ENCODE measurements around the gene LZTS3. TPM values are rescaled to one million over a fixed set of nuclear protein-coding genes. Genes with fewer than 3 reads are reported as not detected.

Gene LZTS3
- total RNA-seq, 4 donors from 2014 or later: 8.3 to 20.0 (median 15.3) TPM

DNA sequence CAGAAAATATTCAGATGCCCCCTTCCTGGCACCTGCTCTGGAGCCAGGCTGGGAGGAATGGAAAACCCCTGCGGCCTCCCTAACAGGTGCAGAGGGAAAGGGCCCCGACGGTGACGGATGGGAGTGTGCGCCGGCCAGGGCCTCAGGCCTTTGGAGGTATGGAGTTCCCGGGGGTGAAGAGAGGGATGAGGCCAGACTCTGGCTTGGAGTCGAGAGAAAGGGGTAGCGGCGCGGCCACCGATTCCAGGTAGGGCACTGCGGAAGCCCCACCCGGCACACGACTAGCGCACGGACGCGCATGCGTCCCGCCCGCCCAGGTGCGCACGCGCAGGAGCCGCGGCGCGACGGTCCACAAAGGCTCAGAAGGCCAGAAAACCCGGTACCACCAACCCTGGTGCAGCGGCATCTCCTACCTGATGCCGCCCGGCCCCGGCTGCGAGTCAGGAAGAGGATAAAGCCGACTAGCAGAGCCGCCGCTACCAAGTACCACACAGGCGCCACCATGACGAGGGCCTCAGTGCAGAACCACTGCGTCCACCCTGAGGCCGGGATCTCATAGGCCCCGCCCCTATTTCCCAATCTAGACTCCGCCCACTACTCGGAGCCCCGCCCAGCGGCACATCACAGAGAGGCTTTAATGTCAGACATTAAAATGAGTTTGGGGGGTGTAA lies 30.9 kb upstream of the LZTS3 start, which contains the start of gene DDRGK1:
DDRGK1 (minus strand) TSS at position 559 of the 671 bp plus-strand sequence; CDS start at position 504, 55 bp downstream.
- 0% methylated on average over 13 of the region's 48 CpGs for WGBS
- H3K36me3 ChIP-seq: peaks cover 18 to 38% (median 29%) of the 10 kb centered on the region in 4 donors
- intact Hi-C loops (cut with DNase I): no loop called here

DNA sequence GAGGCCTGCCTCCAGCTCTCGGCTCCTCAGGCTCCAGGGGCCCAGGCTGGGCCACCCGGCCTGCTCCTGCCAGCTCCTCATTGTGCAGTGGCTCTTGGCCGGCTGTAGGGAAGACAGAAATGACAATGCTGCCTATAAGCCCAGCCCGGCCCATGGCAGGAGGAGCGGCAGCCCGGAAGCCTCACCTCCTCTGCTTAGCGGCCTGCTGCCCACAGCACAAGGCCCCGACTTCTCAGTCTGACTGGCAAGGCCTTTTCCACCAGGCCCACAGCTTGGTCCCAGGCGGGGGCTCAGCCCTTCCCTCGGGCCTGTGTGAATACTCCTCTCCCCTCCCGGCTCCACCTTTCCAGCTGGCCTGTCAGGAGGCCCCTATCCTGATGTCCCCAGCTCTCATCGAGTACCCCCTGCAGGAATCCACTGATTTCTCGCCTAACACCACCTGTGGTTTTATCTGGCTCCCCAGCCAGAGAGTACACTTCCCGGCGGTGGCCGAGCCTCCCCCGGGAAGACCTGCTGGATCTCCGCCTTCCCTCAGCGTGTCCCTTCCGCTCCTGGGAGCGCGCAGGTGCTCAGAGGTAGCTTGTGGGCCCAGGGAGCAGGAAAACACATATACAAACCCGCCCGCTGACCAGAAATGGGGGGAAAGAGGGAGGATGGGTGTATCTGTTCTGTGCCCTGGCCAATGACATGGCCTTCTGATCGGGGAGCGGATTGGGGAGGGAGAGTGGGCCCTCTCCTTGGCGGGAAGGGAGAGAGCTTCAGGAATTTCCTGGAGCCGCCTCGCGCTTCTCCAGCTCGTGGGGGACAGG lies 30.2 kb upstream of the LZTS3 start:
- 16% methylated on average over 22 of the region's 31 CpGs for WGBS

More for the DNA sequence above, 30.9 kb upstream of the LZTS3 start, which contains the start of gene DDRGK1:
- H3K4me3 ChIP-seq: peak within 1 kb of the TSS; percentile 71 to 94 (median 88)
- H3K27ac ChIP-seq (replicated peaks in 1 of 4): peak within 1 kb of the TSS; percentile 86 to 92 (median 90)
- no peaks in the 10 kb centered on the region for H3K9me3 ChIP-seq
- TF ChIP-seq POLR2AphosphoS5 (IDR thresholded peaks at IDR 0.05): peak; percentile 77 to 94
- TF ChIP-seq POLR2A (IDR thresholded peaks at IDR 0.05; ENCODE audit: low read depth): peak; percentile 52
- TF ChIP-seq, protein P1, sequence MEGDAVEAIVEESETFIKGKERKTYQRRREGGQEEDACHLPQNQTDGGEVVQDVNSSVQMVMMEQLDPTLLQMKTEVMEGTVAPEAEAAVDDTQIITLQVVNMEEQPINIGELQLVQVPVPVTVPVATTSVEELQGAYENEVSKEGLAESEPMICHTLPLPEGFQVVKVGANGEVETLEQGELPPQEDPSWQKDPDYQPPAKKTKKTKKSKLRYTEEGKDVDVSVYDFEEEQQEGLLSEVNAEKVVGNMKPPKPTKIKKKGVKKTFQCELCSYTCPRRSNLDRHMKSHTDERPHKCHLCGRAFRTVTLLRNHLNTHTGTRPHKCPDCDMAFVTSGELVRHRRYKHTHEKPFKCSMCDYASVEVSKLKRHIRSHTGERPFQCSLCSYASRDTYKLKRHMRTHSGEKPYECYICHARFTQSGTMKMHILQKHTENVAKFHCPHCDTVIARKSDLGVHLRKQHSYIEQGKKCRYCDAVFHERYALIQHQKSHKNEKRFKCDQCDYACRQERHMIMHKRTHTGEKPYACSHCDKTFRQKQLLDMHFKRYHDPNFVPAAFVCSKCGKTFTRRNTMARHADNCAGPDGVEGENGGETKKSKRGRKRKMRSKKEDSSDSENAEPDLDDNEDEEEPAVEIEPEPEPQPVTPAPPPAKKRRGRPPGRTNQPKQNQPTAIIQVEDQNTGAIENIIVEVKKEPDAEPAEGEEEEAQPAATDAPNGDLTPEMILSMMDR (IDR thresholded peaks at IDR 0.05): no peak
- TF ChIP-seq EP300 (IDR thresholded peaks at IDR 0.05): no peak
- peaks cover 16 to 33% (median 27%) of the 10 kb centered on the region in 4 donors for H3K4me1 ChIP-seq
- DNase-seq (ENCODE audit: extremely low spot score): peak; percentile 98
- H3K27me3 ChIP-seq: no peaks in the 10 kb centered on the region

DNA sequence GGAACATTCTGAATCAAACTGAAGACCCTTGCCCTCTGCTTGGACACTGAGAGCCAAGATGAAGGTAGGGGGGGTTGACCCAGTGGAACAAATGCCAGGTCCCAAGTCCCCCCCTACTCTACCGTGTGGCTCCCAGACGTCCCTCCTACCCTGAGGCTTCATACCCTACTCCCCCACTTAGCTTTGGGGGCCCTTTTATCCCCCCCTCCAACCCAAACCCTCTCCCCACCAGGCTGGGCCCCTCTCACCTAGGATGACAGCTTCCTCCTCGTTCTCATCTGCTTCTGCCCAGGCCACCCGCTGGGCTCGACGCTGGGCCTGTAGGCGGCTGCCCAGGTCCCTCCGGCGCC lies 29.6 kb upstream of the LZTS3 start:
- no peak for DNase-seq (ENCODE audit: extremely low spot score)
- intact Hi-C loops (cut with DNase I): no loop called here
- TF ChIP-seq POLR2A (IDR thresholded peaks at IDR 0.05; ENCODE audit: low read depth): no peak
- TF ChIP-seq POLR2AphosphoS5 (IDR thresholded peaks at IDR 0.05): no peak
- no peak for TF ChIP-seq EP300 (IDR thresholded peaks at IDR 0.05)
- TF ChIP-seq, protein P1 (IDR thresholded peaks at IDR 0.05): no peak
- Histone ChIP-seq H3K4me1 (peaks cover 11 to 24% (median 17%) of the 10 kb centered on the region in 4 donors), H3K27me3 (no peaks in the 10 kb centered on the region), H3K36me3 (peaks cover 25 to 51% (median 36%) of the 10 kb centered on the region in 4 donors), H3K27ac (replicated peaks in 1 of 4) (peak overlapping the region; percentile 86 to 92 (median 90)), H3K9me3 (no peaks in the 10 kb centered on the region), H3K4me3 (peak overlapping the region; percentile 71 to 94 (median 88))
- WGBS: 62% methylated on average over 9 of the region's 9 CpGs

More for the DNA sequence above, 30.2 kb upstream of the LZTS3 start:
- TF ChIP-seq, protein P1 (IDR thresholded peaks at IDR 0.05): no peak
- TF ChIP-seq EP300 (IDR thresholded peaks at IDR 0.05) (no peak), POLR2A (IDR thresholded peaks at IDR 0.05; ENCODE audit: low read depth) (no peak), POLR2AphosphoS5 (IDR thresholded peaks at IDR 0.05) (no peak)
- H3K36me3 ChIP-seq: peaks cover 25 to 46% (median 35%) of the 10 kb centered on the region in 4 donors
- H3K9me3 ChIP-seq: no peaks in the 10 kb centered on the region
- DNase-seq (ENCODE audit: extremely low spot score): no peak
- H3K4me3 ChIP-seq: peak overlapping the region; percentile 71 to 94 (median 88)
- H3K27ac ChIP-seq (replicated peaks in 1 of 4): peak overlapping the region; percentile 86 to 92 (median 90)
- H3K4me1 ChIP-seq: peaks cover 13 to 29% (median 22%) of the 10 kb centered on the region in 4 donors
- no peaks in the 10 kb centered on the region for H3K27me3 ChIP-seq
- intact Hi-C loops (cut with DNase I): no loop called here

DNA sequence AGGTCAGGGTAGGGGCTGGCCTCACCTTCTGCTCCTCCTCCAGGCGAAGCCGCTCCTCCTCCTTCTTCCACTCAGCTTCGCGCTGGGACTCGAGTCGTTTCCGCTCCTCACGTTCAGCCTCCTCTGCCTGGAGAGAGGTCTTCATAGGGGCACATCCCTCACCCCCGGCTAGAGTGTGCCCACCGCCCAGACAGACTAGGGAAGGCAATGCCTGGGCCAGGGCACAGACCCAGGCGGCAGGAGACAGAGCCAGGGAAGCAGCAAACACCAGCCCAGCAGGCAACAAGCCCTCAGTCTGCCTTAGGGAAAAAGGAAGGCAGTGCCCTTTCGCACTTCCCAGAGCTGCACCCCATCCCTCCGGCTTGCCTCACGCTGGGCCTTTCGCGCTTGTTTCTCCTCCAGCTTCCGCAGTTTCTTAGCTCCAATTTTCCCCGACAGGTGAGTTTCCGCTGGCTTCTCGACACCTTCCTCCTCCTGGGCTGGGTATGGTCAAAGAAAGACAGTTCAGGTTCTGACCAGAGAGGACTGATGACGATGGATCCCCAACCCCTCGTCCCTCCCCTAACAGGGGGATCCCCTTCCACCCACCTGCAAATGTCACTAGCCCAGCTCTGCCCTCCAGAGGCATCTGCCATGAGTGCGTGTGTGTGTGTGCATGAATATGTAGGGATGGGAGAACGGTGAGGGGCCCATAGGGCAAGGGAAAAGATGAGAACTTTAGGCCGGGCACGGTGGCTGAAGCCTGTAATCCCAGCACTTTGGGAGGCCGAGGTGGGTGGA lies 26.8 kb upstream of the LZTS3 start:
- H3K4me1 ChIP-seq: peaks cover 11 to 24% (median 17%) of the 10 kb centered on the region in 4 donors
- no peak overlapping the region for H3K27ac ChIP-seq (replicated peaks in 1 of 4)
- no peak overlapping the region for H3K4me3 ChIP-seq
- TF ChIP-seq EP300 (IDR thresholded peaks at IDR 0.05): no peak
- TF ChIP-seq POLR2A (IDR thresholded peaks at IDR 0.05; ENCODE audit: low read depth): no peak
- TF ChIP-seq, protein P1 (IDR thresholded peaks at IDR 0.05): no peak
- no peak for TF ChIP-seq POLR2AphosphoS5 (IDR thresholded peaks at IDR 0.05)
- WGBS: 95% methylated on average over 16 of the region's 27 CpGs
- H3K36me3 ChIP-seq: peaks cover 34 to 78% (median 61%) of the 10 kb centered on the region in 4 donors
- intact Hi-C loops (cut with DNase I): no loop called here
- no peak for DNase-seq (ENCODE audit: extremely low spot score)
- H3K9me3 ChIP-seq: no peaks in the 10 kb centered on the region
- H3K27me3 ChIP-seq: no peaks in the 10 kb centered on the region
